HepG2 (cell line): ENCODE measurements around the gene APLF. TPM values are rescaled to one million over a fixed set of nuclear protein-coding genes. Genes with fewer than 3 reads are reported as not detected.

Source experiments
- ATAC-seq: fragments of 200-7000 bp; cut with Tn5 transposase; 3 replicates; pipeline ENCODE4 v1.9.1; 2020; ENCODE audit warnings: mild to moderate bottlenecking, moderate library complexity
- BruUV-seq: library from RNA; stranded (reverse); fragments of 400-500 nt; replicated peaks from 2 replicates; lab custom pipeline; 2021; lab: Mats Ljungman, UMichigan
- CTCF ChIA-PET: fragments of 300-600 bp; formaldehyde crosslinking; extraction: SDS; loops from one replicate; lab custom pipeline; 2021; ENCODE audit warnings: low total read pairs, inconsistent platforms, low intra/inter-chr PET ratio; lab: Yijun Ruan, JAX
- POLR2A ChIA-PET: fragments of 350-600 bp; sonication (Branson Sonifier 250); formaldehyde crosslinking; loops from one replicate; lab custom pipeline; 2020; ENCODE audit warnings: antibody characterized with exemption, inconsistent platforms; lab: Yijun Ruan, JAX
- DNase-seq: peaks from one replicate; pipeline ENCODE4 v3.0.0-alpha.2; 2015; ENCODE audit warnings: low spot score
- FAIRE-seq: peaks from 3 replicates; lab custom pipeline; 2011; peaks lifted over from hg19 to GRCh38; lab: Jason Lieb, UNC
- H2AFZ ChIP-seq: one replicate; pipeline ENCODE4 v1.6.1; 2011; ENCODE audit warnings: low read length, inconsistent platforms
- H3K27ac ChIP-seq: fragments of 300-600 bp; 3 replicates; pipeline ENCODE4 v1.8.0; 2011; ENCODE audit warnings: mixed run types, mild to moderate bottlenecking, mixed read lengths, low read length, inconsistent platforms; ENCODE audit not compliant: insufficient read depth; ENCODE audit errors: extremely low read length
- H3K27me3 ChIP-seq, 2 experiments: fragments of 200-600 bp in 1 of 2; 2 replicates in 1 of 2; 3 replicates in 1 of 2; pipeline versions ENCODE4 v1.6.0 to v1.8.0; 2011; ENCODE audit warnings: low read length in 2 of 2, mild to moderate bottlenecking in 2 of 2, moderate library complexity in 2 of 2, inconsistent platforms in 1 of 2; ENCODE audit not compliant: insufficient read depth in 2 of 2, control insufficient read depth in 1 of 2
- H3K36me3 ChIP-seq, 2 experiments: fragments of 200-600 bp in 1 of 2; replicated peaks in 1 of 2; 2 replicates in 1 of 2; 3 replicates in 1 of 2; pipeline versions ENCODE4 v1.5.1 to v1.8.0; 2011; ENCODE audit warnings: low read length in 2 of 2, inconsistent platforms in 1 of 2; ENCODE audit not compliant: insufficient read depth in 2 of 2, control insufficient read depth in 1 of 2
- H3K4me1 ChIP-seq: 2 replicates; pipeline ENCODE4 v1.5.1; 2012; ENCODE audit warnings: low read length, inconsistent platforms; ENCODE audit not compliant: insufficient read depth
- H3K4me2 ChIP-seq: 2 replicates; pipeline ENCODE4 v1.6.0; 2011; ENCODE audit warnings: low read depth, low read length, inconsistent platforms
- H3K4me3 ChIP-seq, 3 experiments: fragments of 200-600 bp in 1 of 3; sonication (generic), shearing (Covaris generic) in 1 of 3; replicated peaks in 1 of 3; 2 replicates each; pipeline ENCODE4 v1.5.1; 2011 to 2016; ENCODE audit warnings: low read length in 3 of 3, inconsistent platforms in 2 of 3, low read depth in 2 of 3, mild to moderate bottlenecking in 2 of 3, control low read depth in 1 of 3, mixed read lengths in 1 of 3; ENCODE audit not compliant: insufficient read depth in 1 of 3
- H3K79me2 ChIP-seq: one replicate; pipeline ENCODE4 v1.6.1; 2011; ENCODE audit warnings: low read length, inconsistent platforms; ENCODE audit not compliant: insufficient read depth
- H3K9ac ChIP-seq: 2 replicates; pipeline ENCODE4 v1.6.0; 2011; ENCODE audit warnings: mild to moderate bottlenecking, low read depth, low read length, inconsistent platforms; ENCODE audit not compliant: insufficient read depth
- H3K9me3 ChIP-seq: 2 replicates; pipeline ENCODE4 v1.5.1; 2012; ENCODE audit warnings: mild to moderate bottlenecking, low read length
- H4K20me1 ChIP-seq: 2 replicates; pipeline ENCODE4 v1.6.0; 2011; ENCODE audit warnings: inconsistent platforms, mild to moderate bottlenecking, low read length, moderate library complexity; ENCODE audit not compliant: insufficient read depth
- CEBPB ChIP-seq: IDR thresholded peaks from 2 replicates; pipeline ENCODE4 v1.6.1; 2011; ENCODE audit warnings: low read depth, low read length, improper control_type of control experiment, borderline replicate concordance
- RFX5 ChIP-seq: IDR thresholded peaks from 2 replicates; pipeline ENCODE4 v1.6.1; 2011; ENCODE audit warnings: low read depth, low read length, improper control_type of control experiment
- WGBS: methylation state at CpG from one replicate; pipeline ENCODE4 v1.1.6; 2017; ENCODE audit warnings: low lambda C conversion rate; 5-methylcytosine and 5-hydroxymethylcytosine counted together
- in situ Hi-C: cut with HindIII; loops from 2 replicates; pipeline ENCODE4 v1.10.0; 2017; ENCODE audit warnings: low pct_unique_long_range_greater_than_20kb; ENCODE audit not compliant: extremely low pct_ligation_motif_present
- intact Hi-C: fragments of 100-400 bp; cut with micrococcal nuclease; formaldehyde crosslinking; loops from one replicate; pipeline ENCODE4 v1.10.0; 2022; ENCODE audit not compliant: unreplicated experiment
- polyA plus RNA-seq, 8 experiments: library from polyadenylated mRNA; depleted of rRNA in 3 of 8; stranded (reverse) in 7 of 8; unstranded in 1 of 8; fragments of >200 nt; fragmentation: Illumina TruSeq in 4 of 8; extraction: Trizol in 4 of 8; gene quantifications; 2 replicates each; pipeline versions ENCODE4 v1.2.1 to v1.2.3, GENCODE V29; 2011 to 2016; ENCODE audit warnings: low read depth in 4 of 8, missing spikeins in 1 of 8, mixed read lengths in 1 of 8; ENCODE audit not compliant: insufficient read depth in 1 of 8
- total RNA-seq, 5 experiments: library from RNA; depleted of rRNA; stranded (reverse); fragments of >200 nt; fragmentation: Illumina TruSeq; extraction: Trizol; gene quantifications; 2 replicates each; pipeline ENCODE4 v1.2.3, GENCODE V29; 2016; ENCODE audit warnings: low read depth in 1 of 5
- TF ChIP-seq, protein P1 (sequence below): sonication (generic); formaldehyde crosslinking; IDR thresholded peaks from 2 replicates; pipeline ENCODE4 v1.9.0; 2021; ENCODE audit warnings: missing genetic modification reagents, borderline replicate concordance
- TF ChIP-seq, protein P2 (sequence below): sonication (generic); formaldehyde crosslinking; IDR thresholded peaks from 2 replicates; pipeline ENCODE4 v1.5.1; 2020; ENCODE audit warnings: missing genetic modification reagents, mild to moderate bottlenecking, borderline replicate concordance

Gene APLF
- total and polyA plus RNA-seq, 2 of the 13 experiments (the other 11 are each of a cell fraction or from before 2014, with no cell fraction given) = 0.45 to 2.2 TPM

DNA sequence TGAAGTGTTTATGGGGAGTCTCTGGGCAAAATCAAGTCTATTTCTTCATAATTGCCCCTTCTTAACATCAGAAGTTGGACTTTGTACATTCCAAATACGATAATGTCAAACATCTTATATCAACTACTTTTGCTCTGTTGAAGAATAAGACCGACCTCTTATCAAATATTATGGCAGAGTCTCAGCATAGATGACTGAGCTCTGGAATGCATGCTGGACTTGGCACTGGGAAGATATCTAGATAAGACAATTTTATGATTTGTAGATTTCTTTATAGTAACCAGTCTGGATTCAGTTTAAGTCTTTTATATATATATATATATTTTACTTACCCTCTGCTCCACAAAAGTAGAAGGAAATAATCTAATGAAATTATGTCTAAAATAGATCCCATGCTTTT is 8.2 kb downstream of the APLF start (continued):
- TF ChIP-seq, protein P1, sequence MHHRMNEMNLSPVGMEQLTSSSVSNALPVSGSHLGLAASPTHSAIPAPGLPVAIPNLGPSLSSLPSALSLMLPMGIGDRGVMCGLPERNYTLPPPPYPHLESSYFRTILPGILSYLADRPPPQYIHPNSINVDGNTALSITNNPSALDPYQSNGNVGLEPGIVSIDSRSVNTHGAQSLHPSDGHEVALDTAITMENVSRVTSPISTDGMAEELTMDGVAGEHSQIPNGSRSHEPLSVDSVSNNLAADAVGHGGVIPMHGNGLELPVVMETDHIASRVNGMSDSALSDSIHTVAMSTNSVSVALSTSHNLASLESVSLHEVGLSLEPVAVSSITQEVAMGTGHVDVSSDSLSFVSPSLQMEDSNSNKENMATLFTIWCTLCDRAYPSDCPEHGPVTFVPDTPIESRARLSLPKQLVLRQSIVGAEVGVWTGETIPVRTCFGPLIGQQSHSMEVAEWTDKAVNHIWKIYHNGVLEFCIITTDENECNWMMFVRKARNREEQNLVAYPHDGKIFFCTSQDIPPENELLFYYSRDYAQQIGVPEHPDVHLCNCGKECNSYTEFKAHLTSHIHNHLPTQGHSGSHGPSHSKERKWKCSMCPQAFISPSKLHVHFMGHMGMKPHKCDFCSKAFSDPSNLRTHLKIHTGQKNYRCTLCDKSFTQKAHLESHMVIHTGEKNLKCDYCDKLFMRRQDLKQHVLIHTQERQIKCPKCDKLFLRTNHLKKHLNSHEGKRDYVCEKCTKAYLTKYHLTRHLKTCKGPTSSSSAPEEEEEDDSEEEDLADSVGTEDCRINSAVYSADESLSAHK (CRISPR knock-in tag) = no peak
- TF ChIP-seq, protein P2, sequence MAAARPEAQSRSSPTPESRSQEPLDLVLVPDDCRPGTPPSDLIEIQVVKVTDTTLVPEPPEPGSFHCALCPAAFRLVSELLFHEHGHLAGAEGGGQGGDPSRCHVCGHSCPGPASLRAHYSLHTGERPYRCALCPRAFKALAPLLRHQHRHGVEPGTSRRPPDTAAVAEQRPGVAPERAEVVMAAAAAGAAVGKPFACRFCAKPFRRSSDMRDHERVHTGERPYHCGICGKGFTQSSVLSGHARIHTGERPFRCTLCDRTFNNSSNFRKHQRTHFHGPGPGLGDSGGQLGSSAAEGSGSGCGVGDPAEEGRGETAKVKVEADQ (CRISPR knock-in tag) = no peak

DNA sequence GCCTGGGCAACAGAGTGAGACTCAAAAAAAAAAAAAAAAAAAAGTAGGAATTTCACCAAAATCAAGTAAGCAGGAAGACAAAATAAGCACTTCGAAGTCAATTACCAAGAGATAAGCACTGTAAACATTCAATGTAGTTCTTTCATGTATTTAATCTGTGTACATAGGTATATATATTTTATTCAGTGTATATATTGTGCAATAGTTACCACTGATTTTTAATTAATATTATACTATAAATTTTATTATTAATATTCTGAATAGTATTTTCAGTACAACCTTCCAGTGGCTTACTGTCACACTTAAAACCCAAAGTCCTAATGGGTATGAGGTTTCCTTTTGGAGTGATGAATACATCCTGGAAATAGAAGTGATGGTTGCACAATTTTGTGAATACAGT is 9.1 kb downstream of the APLF start:
- no peak for FAIRE-seq
- WGBS = 92% methylated on average over 1 of the region's 1 CpG

More for the DNA sequence above, 9.1 kb downstream of the APLF start:
- no peak for DNase-seq
- H3K27me3 ChIP-seq = no peaks in the 10 kb centered on the region
- no peaks in the 10 kb centered on the region for H3K79me2 ChIP-seq
- H3K4me2 ChIP-seq = no peak overlapping the region
- H2AFZ ChIP-seq = no peak overlapping the region
- ChIA-PET CTCF (no interaction called here), POLR2A (no interaction called here)
- intact Hi-C loops (no loop called here), in situ Hi-C loops (no loop called here)
- no peak overlapping the region for H3K4me3 ChIP-seq
- ATAC-seq = no peak
- no TSS peak for BruUV-seq
- 0 out of 2 replicates have a peak, but pooled peaks have one; percentile 0 for TF ChIP-seq CEBPB
- TF ChIP-seq RFX5 = no peak
- no peak overlapping the region for H3K27ac ChIP-seq
- no peaks in the 10 kb centered on the region for H4K20me1 ChIP-seq
- H3K36me3 ChIP-seq = no peaks in the 10 kb centered on the region
- H3K9me3 ChIP-seq = no peaks in the 10 kb centered on the region
- no peaks in the 10 kb centered on the region for H3K4me1 ChIP-seq
- H3K9ac ChIP-seq = no peak overlapping the region
